PC-3 (cell line): Measurements from ENCODE around the gene REP15. TPM values are rescaled to one million over a fixed set of nuclear protein-coding genes. Genes with fewer than 3 reads are reported as not detected.

Source experiments
- ATAC-seq: fragments of 200-7000 bp; cut with Tn5 transposase; 2 replicates; pipeline ENCODE4 v1.9.1; 2020; ENCODE audit warnings: mild to moderate bottlenecking, moderate library complexity
- BruUV-seq: library from RNA; stranded (reverse); fragments of 400-500 nt; replicated peaks from 2 replicates; lab custom pipeline; 2021; lab: Mats Ljungman, UMichigan
- CTCF ChIA-PET: fragments of 300-600 bp; sonication (Branson Sonifier 250); formaldehyde crosslinking; loops from one replicate; lab custom pipeline; 2022; ENCODE audit warnings: antibody characterized with exemption; lab: Charles Lee
- POLR2A ChIA-PET: fragments of 300-600 bp; sonication (Branson Sonifier 250); formaldehyde crosslinking; loops from one replicate; lab custom pipeline; 2022; ENCODE audit warnings: antibody characterized with exemption; ENCODE audit not compliant: unreplicated experiment; lab: Charles Lee
- DNase-seq: peaks from one replicate; pipeline ENCODE4 v3.0.0-alpha.2; 2015
- H2AFZ ChIP-seq: fragments of 300-600 bp; sonication (generic); 2 replicates; pipeline ENCODE4 v1.6.0; 2016; ENCODE audit warnings: antibody characterized with exemption, low read length
- H3F3A ChIP-seq: fragments of 300-600 bp; sonication (generic); one replicate; pipeline ENCODE4 v1.6.0; 2017; ENCODE audit warnings: antibody characterized with exemption, low read length, control low read depth, mild to moderate bottlenecking; ENCODE audit not compliant: unreplicated experiment
- H3K27ac ChIP-seq: fragments of 300-600 bp; sonication (generic); 2 replicates; pipeline ENCODE4 v1.5.1; 2016; ENCODE audit warnings: mild to moderate bottlenecking, low read length
- H3K27me3 ChIP-seq: fragments of 300-600 bp; sonication (generic); 2 replicates; pipeline ENCODE4 v1.6.1; 2016; ENCODE audit warnings: low read length, mixed read lengths
- H3K36me3 ChIP-seq: fragments of 300-600 bp; sonication (generic); 2 replicates; pipeline ENCODE4 v1.6.1; 2016; ENCODE audit warnings: low read depth, mixed run types, low read length, mixed read lengths
- H3K4me1 ChIP-seq: fragments of 300-600 bp; sonication (generic); 2 replicates; pipeline ENCODE4 v1.5.1; 2016; ENCODE audit warnings: low read length; ENCODE audit not compliant: insufficient read depth
- H3K4me2 ChIP-seq: fragments of 300-600 bp; sonication (generic); 2 replicates; pipeline ENCODE4 v1.6.0; 2016; ENCODE audit warnings: low read length
- H3K4me3 ChIP-seq: fragments of 300-600 bp; sonication (generic); 2 replicates; pipeline ENCODE4 v1.5.1; 2016; ENCODE audit warnings: mild to moderate bottlenecking, low read length, mixed read lengths
- H3K79me2 ChIP-seq: fragments of 300-600 bp; sonication (generic); 2 replicates; pipeline ENCODE4 v1.6.1; 2017; ENCODE audit warnings: low read length, mixed read lengths
- H3K9ac ChIP-seq: fragments of 300-600 bp; sonication (generic); 2 replicates; pipeline ENCODE4 v1.6.0; 2016; ENCODE audit warnings: mild to moderate bottlenecking, low read length
- H3K9me2 ChIP-seq: fragments of 300-600 bp; sonication (generic); replicated peaks from 2 replicates; pipeline ENCODE4 v1.6.1; 2016; ENCODE audit warnings: mixed run types, low read length, mixed read lengths
- H3K9me3 ChIP-seq: fragments of 300-600 bp; sonication (generic); 2 replicates; pipeline ENCODE4 v1.6.1; 2016; ENCODE audit warnings: low read length, mixed read lengths
- H4K20me1 ChIP-seq: fragments of 300-600 bp; sonication (generic); 2 replicates; pipeline ENCODE4 v1.6.1; 2016; ENCODE audit warnings: low read length, mixed read lengths
- CTCF ChIP-seq: fragments of 300-600 bp; sonication (generic); conservative IDR thresholded peaks from 2 replicates; pipeline ENCODE4 v1.5.1; 2017; ENCODE audit warnings: antibody characterized with exemption, low read depth, mild to moderate bottlenecking, low read length
- EZH2 ChIP-seq: fragments of 300-600 bp; sonication (generic); IDR thresholded peaks from one replicate; pipeline ENCODE4 v1.6.1; 2017; ENCODE audit warnings: antibody characterized with exemption, mild to moderate bottlenecking, low read length; ENCODE audit not compliant: unreplicated experiment
- EZH2phosphoT487 ChIP-seq: fragments of 300-600 bp; sonication (generic); IDR thresholded peaks from 2 replicates; pipeline ENCODE4 v1.6.1; 2018; ENCODE audit warnings: mild to moderate bottlenecking, antibody characterized with exemption, low read length, borderline replicate concordance
- intact Hi-C: fragments of 100-400 bp; cut with micrococcal nuclease; formaldehyde crosslinking; loops from 2 replicates; pipeline ENCODE4 v1.9.0; 2023
- total RNA-seq: library from RNA; depleted of rRNA; stranded (reverse); fragments of >200 nt; gene quantifications from 2 replicates; pipeline ENCODE4 v1.2.3, GENCODE V29; 2014

The REP15 gene
- total RNA-seq, 1 experiment from 2014 or later: 1.6 TPM

DNA sequence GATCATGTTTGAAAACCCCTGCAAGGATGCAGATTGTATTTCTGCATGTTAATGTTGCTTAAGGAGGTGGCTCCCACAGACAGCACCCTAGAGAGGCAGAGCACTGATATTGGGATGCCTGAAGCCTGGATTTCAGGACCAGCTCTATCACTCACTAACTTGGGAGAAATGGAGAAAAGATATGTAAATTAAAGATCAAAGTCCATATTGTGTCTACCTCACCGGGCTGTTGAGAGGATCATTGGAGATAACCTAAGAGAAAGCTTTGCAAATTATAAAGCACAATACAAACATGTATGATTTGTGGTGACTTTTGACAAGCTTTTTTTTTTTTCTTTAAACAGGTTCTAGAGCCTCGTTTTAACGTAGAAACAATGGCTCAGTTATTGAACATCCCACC, 7.6 kb upstream of the REP15 start:
- ChIA-PET POLR2A (no interaction called here), CTCF (interaction anchor here (0.6 kb wide), 2 partner anchors 148 to 252 kb away, joined by 3 read pairs; no protein-coding TSS in a partner anchor)
- H3K4me2 ChIP-seq: no peak overlapping the region
- intact Hi-C loops: no loop called here
- DNase-seq: no peak
- no peaks in the 10 kb centered on the region for H3K4me1 ChIP-seq
- TF ChIP-seq EZH2 (no peak), EZH2phosphoT487 (no peak), CTCF (no peak)
- H3K79me2 ChIP-seq: no peaks in the 10 kb centered on the region
- H2AFZ ChIP-seq: no peak overlapping the region
- no peaks in the 10 kb centered on the region for H3F3A ChIP-seq
- no peaks in the 10 kb centered on the region for H4K20me1 ChIP-seq
- ATAC-seq: no peak
- H3K9ac ChIP-seq: no peak overlapping the region
- H3K27me3 ChIP-seq: no peaks in the 10 kb centered on the region
- no peak overlapping the region for H3K4me3 ChIP-seq
- H3K36me3 ChIP-seq: peaks cover 59% of the 10 kb centered on the region
- no peaks in the 10 kb centered on the region for H3K9me3 ChIP-seq
- no peaks in the 10 kb centered on the region for H3K9me2 ChIP-seq
- no peak overlapping the region for H3K27ac ChIP-seq
- no TSS peak for BruUV-seq

DNA sequence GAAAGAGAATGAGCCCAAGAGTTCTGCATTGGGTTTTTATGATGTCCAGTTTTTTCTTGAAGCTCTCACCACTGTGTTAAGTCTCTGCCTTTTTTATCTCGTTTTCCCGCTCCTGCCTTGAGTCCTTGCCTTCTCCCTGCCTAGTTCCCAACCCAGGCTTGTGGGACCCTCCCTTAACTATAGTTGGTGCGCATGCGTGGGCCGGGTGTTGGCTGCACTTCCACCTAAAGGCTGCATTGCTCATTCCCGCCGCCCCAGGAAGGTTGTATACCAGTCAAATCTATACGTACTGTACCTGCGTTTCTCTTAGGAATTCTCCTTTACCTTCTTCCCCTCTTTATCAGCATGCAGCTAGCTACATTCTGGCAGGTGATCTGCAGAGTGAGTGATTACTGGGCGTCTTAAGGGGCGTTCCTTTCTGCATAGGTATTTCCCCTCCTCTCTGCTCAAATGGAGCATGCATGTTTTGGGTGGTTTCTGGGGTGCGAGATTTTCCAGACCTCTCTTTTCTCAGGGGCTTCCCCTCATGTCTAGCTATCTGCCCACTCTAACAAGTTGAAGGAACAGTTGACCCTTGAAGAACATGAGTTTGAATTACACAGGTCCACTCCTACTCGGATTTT, 6.6 kb upstream of the REP15 start:
- BruUV-seq: no TSS peak
- no peak overlapping the region for H3K9ac ChIP-seq
- no peak overlapping the region for H3K4me3 ChIP-seq
- H3K27ac ChIP-seq: no peak overlapping the region
- CTCF ChIA-PET: no interaction called here
- no peaks in the 10 kb centered on the region for H3K27me3 ChIP-seq
- DNase-seq (no peak), ATAC-seq (no peak)
- no peaks in the 10 kb centered on the region for H4K20me1 ChIP-seq
- POLR2A ChIA-PET: no interaction called here
- no peaks in the 10 kb centered on the region for H3K9me2 ChIP-seq
- no peak overlapping the region for H3K4me2 ChIP-seq
- intact Hi-C loops: no loop called here
- TF ChIP-seq EZH2: no peak
- no peak for TF ChIP-seq CTCF
- no peak for TF ChIP-seq EZH2phosphoT487
- no peaks in the 10 kb centered on the region for H3F3A ChIP-seq
- H2AFZ ChIP-seq: no peak overlapping the region
- H3K79me2 ChIP-seq: no peaks in the 10 kb centered on the region
- no peaks in the 10 kb centered on the region for H3K9me3 ChIP-seq
- H3K36me3 ChIP-seq: peaks cover 59% of the 10 kb centered on the region
- no peaks in the 10 kb centered on the region for H3K4me1 ChIP-seq

DNA sequence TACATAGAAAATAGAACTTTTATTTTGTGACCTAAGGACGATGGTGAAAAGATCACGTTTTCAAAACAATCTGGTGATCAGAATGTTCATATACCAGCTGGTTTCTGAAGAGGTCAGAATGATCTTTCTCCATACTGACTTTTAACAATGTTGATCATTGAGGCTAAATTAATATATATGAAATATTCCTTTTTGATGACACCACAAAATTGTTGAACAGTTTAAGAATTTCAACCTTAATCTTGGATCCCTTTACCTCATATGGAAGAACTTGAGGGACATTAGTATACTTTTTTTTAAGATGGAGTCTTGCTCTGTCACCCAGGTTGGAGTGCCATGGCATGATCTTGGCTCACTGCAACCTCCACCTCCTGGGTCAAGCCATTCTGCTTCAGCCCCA, 2.8 kb upstream of the REP15 start:
- H3K4me1 ChIP-seq: no peaks in the 10 kb centered on the region
- TF ChIP-seq EZH2phosphoT487 (no peak), CTCF (no peak), EZH2 (no peak)
- BruUV-seq: no TSS peak
- DNase-seq: no peak
- no peaks in the 10 kb centered on the region for H3K79me2 ChIP-seq
- ATAC-seq: no peak
- no peak overlapping the region for H3K4me2 ChIP-seq
- H3K9ac ChIP-seq: no peak overlapping the region
- no peaks in the 10 kb centered on the region for H4K20me1 ChIP-seq
- H3K4me3 ChIP-seq: no peak overlapping the region
- no peak overlapping the region for H3K27ac ChIP-seq
- no peaks in the 10 kb centered on the region for H3F3A ChIP-seq
- POLR2A ChIA-PET: no interaction called here
- H3K27me3 ChIP-seq: no peaks in the 10 kb centered on the region
- H3K9me2 ChIP-seq: no peaks in the 10 kb centered on the region
- H3K9me3 ChIP-seq: no peaks in the 10 kb centered on the region
- CTCF ChIA-PET: no interaction called here
- intact Hi-C loops: no loop called here
- H2AFZ ChIP-seq: no peak overlapping the region
- peaks cover 40% of the 10 kb centered on the region for H3K36me3 ChIP-seq
